Measurements from ENCODE around the gene MRTFA.

DNA sequence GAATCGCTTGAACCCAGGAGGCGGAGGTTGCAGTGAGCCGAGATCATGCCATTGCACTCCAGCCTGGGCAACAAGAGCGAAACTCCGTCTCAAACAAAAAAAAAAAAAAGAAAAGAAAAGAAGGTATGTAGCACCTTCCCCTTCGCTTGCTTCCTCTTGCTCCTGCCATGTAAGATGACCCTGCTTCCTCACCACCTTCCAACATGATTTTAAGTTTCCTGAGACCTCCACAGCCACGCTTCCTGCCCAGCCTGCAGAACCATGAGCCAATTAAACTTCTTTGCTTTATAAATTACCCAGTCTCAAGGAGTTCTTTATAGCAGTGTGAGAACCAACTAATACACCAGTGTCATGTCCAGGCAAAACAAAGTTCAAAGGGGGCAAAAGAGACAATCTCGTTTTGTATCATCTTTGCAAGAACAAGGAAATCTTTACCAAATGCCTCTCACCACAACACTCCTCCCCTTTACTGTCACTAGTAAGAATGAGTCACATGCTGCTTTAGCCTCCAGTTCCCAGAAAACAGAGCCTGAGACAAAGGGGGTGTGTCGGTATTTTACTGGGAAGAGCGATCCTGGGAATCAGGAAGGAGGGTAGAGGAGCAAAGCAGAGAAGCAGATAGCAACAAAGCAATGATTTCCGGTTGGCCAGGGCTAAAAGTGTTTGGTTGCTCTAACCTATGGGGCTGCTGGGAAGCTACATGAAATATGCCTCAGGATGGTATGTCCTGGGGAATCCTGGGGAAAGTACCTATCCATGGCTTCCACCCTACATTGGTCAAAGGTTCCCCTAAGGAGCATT is 32.3 kb upstream of the MRTFA start:
- TF ChIP-seq CTCF (IDR thresholded peaks at IDR 0.05) (no peak), POLR2A (IDR thresholded peaks at IDR 0.05) (no peak)

Measured in esophagus squamous epithelium (tissue), 4 donors.